ENCODE data around the gene EPN2. TPM values are rescaled to one million over a fixed set of nuclear protein-coding genes. Genes with fewer than 3 reads are reported as not detected.

EPN2 gene
- polyA plus RNA-seq, 1 of the 3 experiments (the other 2 are of a cell fraction): 38.9 TPM

DNA sequence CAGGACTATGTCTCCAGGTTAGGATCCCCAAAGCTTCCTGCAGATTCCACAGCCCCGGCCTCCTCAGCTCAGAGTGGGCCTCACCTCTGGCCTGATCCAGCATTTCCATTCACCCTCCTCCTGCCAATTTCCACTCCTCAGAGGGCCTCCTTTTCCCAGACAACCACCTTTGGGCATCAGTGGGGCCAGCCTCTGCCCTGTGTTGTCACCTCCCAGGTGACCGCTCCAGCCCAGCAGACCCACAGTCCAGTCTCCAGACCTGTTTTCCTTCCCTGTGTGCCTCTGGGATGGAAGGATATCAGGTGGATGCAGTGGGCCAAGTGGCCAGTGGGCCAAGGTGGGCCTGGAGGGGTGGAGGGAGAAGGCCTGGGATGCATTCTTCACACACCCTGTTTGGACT, 92.7 kb downstream of the EPN2 start:
- Histone ChIP-seq H3K9me3 (peaks cover 7% of the 10 kb centered on the region; the same call in 1 of the 2 replicates), H3K27me3 (ENCODE audit: insufficient read depth) (no peaks in the 10 kb centered on the region), H3K4me1 (ENCODE audit: control insufficient read depth in 1 of 2, insufficient read depth in 2 of 2, low read depth in 1 of 2, low read length in 1 of 2) (peaks cover 5 to 9% of the 10 kb centered on the region in 2 experiments; a peak in 2 of 4 replicates), H4K20me1 (ENCODE audit: insufficient read depth) (no peaks in the 10 kb centered on the region), H3K36me3 (replicated peaks in 1 of 2; ENCODE audit: control insufficient read depth in 1 of 2, insufficient read depth in 2 of 2, low read length in 1 of 2) (peaks cover 10 to 16% of the 10 kb centered on the region in 2 experiments), H3K4me3 (ENCODE audit: low read depth in 2 of 2, low read length in 1 of 2) (no peak overlapping the region), H2AFZ (ENCODE audit: low read depth) (no peak overlapping the region), H3K9ac (no peak overlapping the region), H3K79me2 (ENCODE audit: insufficient read depth) (no peaks in the 10 kb centered on the region), H3F3A (replicated peaks; ENCODE audit: insufficient read depth) (peaks cover 14% of the 10 kb centered on the region), H3K27ac (ENCODE audit: low read depth in 2 of 2, low read length in 1 of 2) (no peak overlapping the region), H3K9me2 (no peaks in the 10 kb centered on the region), H3K4me2 (no peak overlapping the region)
- no peak for DNase-seq
- ChIA-PET POLR2A (no interaction called here), CTCF (no interaction called here)
- TF ChIP-seq TCF12 (IDR thresholded peaks at IDR 0.05) (no peak), MEF2A (IDR thresholded peaks at IDR 0.05; ENCODE audit: borderline replicate concordance, low read depth) (no peak), RFX5 (IDR thresholded peaks at IDR 0.05; ENCODE audit: low read length) (no peak), GATA2 (CRISPR knock-in tag; IDR thresholded peaks at IDR 0.05) (no peak), NRF1 (IDR thresholded peaks at IDR 0.05; ENCODE audit: low read depth, low read length) (no peak), YY1 (IDR thresholded peaks at IDR 0.05; ENCODE audit: low read depth) (no peak), USF2 (IDR thresholded peaks at IDR 0.05; ENCODE audit: borderline replicate concordance, low read depth, low read length) (no peak), EP300 (IDR thresholded peaks at IDR 0.05; ENCODE audit: borderline replicate concordance in 1 of 2, low read depth in 1 of 2, low read length in 1 of 2) (no peak), SMC3 (IDR thresholded peaks at IDR 0.05; ENCODE audit: low read depth, low read length) (no peak), MXI1 (IDR thresholded peaks at IDR 0.05; ENCODE audit: low read depth, low read length) (no peak), RXRA (IDR thresholded peaks at IDR 0.05; ENCODE audit: borderline replicate concordance, low read depth) (no peak), JUND (IDR thresholded peaks at IDR 0.05) (no peak), USF1 (IDR thresholded peaks at IDR 0.05; ENCODE audit: borderline replicate concordance, low read depth) (no peak)
- 100% methylated on average over 2 of the region's 2 CpGs for WGBS (ENCODE audit: low lambda C conversion rate)

- Histone ChIP-seq H3K9ac (no peak overlapping the region), H3K9me2 (no peaks in the 10 kb centered on the region), H3K27ac (ENCODE audit: low read depth in 2 of 2, low read length in 1 of 2) (peak overlapping the region in 1 of 2 experiments; percentile 71; a peak in 2 of 4 replicates), H3K4me3 (ENCODE audit: low read depth in 2 of 2, low read length in 1 of 2) (no peak overlapping the region), H4K20me1 (ENCODE audit: insufficient read depth) (no peaks in the 10 kb centered on the region), H3K4me2 (no peak overlapping the region), H3K4me1 (ENCODE audit: control insufficient read depth in 1 of 2, insufficient read depth in 2 of 2, low read depth in 1 of 2, low read length in 1 of 2) (peaks cover 5 to 11% of the 10 kb centered on the region in 2 experiments; a peak in 2 of 4 replicates), H3K36me3 (replicated peaks in 1 of 2; ENCODE audit: control insufficient read depth in 1 of 2, insufficient read depth in 2 of 2, low read length in 1 of 2) (peaks cover 10 to 12% of the 10 kb centered on the region in 2 experiments), H3K9me3 (peaks cover 3% of the 10 kb centered on the region; the same call in 1 of the 2 replicates), H2AFZ (ENCODE audit: low read depth) (no peak overlapping the region), H3K79me2 (ENCODE audit: insufficient read depth) (no peaks in the 10 kb centered on the region), H3K27me3 (ENCODE audit: insufficient read depth) (no peaks in the 10 kb centered on the region), H3F3A (replicated peaks; ENCODE audit: insufficient read depth) (peaks cover 14% of the 10 kb centered on the region)
- ChIA-PET CTCF (no interaction called here), POLR2A (interaction anchor here (0.5 kb wide), 1 partner anchor 35 kb away, joined by 3 read pairs; no protein-coding TSS in a partner anchor)
- 95% methylated on average over 3 of the region's 3 CpGs for WGBS (ENCODE audit: low lambda C conversion rate)
- DNase-seq: no peak
- no peak for TF ChIP-seq FOXJ3 (CRISPR knock-in tag; IDR thresholded peaks at IDR 0.05)
- TF ChIP-seq SMC3 (IDR thresholded peaks at IDR 0.05; ENCODE audit: low read depth, low read length): no peak
- no peak for TF ChIP-seq POLR2AphosphoS5 (IDR thresholded peaks at IDR 0.05; ENCODE audit: low read depth, low read length)
- TF ChIP-seq, protein P1, sequence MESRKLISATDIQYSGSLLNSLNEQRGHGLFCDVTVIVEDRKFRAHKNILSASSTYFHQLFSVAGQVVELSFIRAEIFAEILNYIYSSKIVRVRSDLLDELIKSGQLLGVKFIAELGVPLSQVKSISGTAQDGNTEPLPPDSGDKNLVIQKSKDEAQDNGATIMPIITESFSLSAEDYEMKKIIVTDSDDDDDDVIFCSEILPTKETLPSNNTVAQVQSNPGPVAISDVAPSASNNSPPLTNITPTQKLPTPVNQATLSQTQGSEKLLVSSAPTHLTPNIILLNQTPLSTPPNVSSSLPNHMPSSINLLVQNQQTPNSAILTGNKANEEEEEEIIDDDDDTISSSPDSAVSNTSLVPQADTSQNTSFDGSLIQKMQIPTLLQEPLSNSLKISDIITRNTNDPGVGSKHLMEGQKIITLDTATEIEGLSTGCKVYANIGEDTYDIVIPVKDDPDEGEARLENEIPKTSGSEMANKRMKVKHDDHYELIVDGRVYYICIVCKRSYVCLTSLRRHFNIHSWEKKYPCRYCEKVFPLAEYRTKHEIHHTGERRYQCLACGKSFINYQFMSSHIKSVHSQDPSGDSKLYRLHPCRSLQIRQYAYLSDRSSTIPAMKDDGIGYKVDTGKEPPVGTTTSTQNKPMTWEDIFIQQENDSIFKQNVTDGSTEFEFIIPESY (IDR thresholded peaks at IDR 0.05; ENCODE audit: borderline replicate concordance, low read depth): no peak
- TF ChIP-seq JUND (IDR thresholded peaks at IDR 0.05): no peak
- TF ChIP-seq MAX (IDR thresholded peaks at IDR 0.05; ENCODE audit: low read depth): no peak
- TF ChIP-seq SIN3A (IDR thresholded peaks at IDR 0.05; ENCODE audit: borderline replicate concordance, low read depth, low read length): no peak
- TF ChIP-seq CTCF (IDR thresholded peaks at IDR 0.05): no peak
- no peak for TF ChIP-seq RFX5 (IDR thresholded peaks at IDR 0.05; ENCODE audit: low read length)
- no peak for TF ChIP-seq NFIC (IDR thresholded peaks at IDR 0.05; ENCODE audit: borderline replicate concordance)
- no peak for TF ChIP-seq IRF3 (IDR thresholded peaks at IDR 0.05; ENCODE audit: low read depth, low read length)
- TF ChIP-seq MEF2A (IDR thresholded peaks at IDR 0.05; ENCODE audit: borderline replicate concordance, low read depth): no peak
- no peak for TF ChIP-seq YY1 (IDR thresholded peaks at IDR 0.05; ENCODE audit: low read depth)
- TF ChIP-seq RCOR1 (IDR thresholded peaks at IDR 0.05; ENCODE audit: low read length): no peak
Measured at GRCh38 chr17:19330271-19330670, 93.1 kb downstream of the EPN2 start.

Data from SK-N-SH (cell line).